Fibroblast of villous mesenchyme (primary cell): Measurements from ENCODE around the gene MUC4. TPM values are rescaled to one million over a fixed set of nuclear protein-coding genes. Genes with fewer than 3 reads are reported as not detected.
"Not testable (repeated sequence)": the region's sequence is repeated elsewhere in the genome, so short reads cannot be mapped to it uniquely, and the experiment has no call there.

Experiments
- DNase-seq: peaks from one replicate; pipeline ENCODE4 v3.0.0-alpha.2; 2010; ENCODE audit warnings: low read depth
- H3K4me3 ChIP-seq: 2 replicates; pipeline ENCODE4 v1.5.1; 2011; ENCODE audit warnings: low read depth, mild to moderate bottlenecking, low read length
- CTCF ChIP-seq: IDR thresholded peaks from 2 replicates; pipeline ENCODE4 v1.5.1; 2012; ENCODE audit warnings: low read depth, mild to moderate bottlenecking, low read length; ENCODE audit not compliant: insufficient read depth
- total RNA-seq: library from RNA; depleted of rRNA; stranded (reverse); fragments of >200 nt; gene quantifications from 2 replicates; pipeline ENCODE4 v1.2.3, GENCODE V29; 2012

The MUC4 gene
- total RNA-seq, 1 donor = not detected

GRCh38 chr3:195748661-195749060, 63.1 kb downstream of the MUC4 start:
- no peak for TF ChIP-seq CTCF
- no peak overlapping the region for H3K4me3 ChIP-seq
- DNase-seq = no peak

GRCh38 chr3:195746751-195747150, 65.0 kb downstream of the MUC4 start:
- no peak for TF ChIP-seq CTCF
- H3K4me3 ChIP-seq = no peak overlapping the region
- DNase-seq = no peak

GRCh38 chr3:195746346-195746745, 65.4 kb downstream of the MUC4 start:
- DNase-seq = no peak
- TF ChIP-seq CTCF = no peak
- H3K4me3 ChIP-seq = no peak overlapping the region

- no peak overlapping the region for H3K4me3 ChIP-seq
- TF ChIP-seq CTCF = no peak
- DNase-seq = no peak
These were observed 67.3 kb downstream of the MUC4 start for GRCh38 chr3:195744437-195744836.

- no peak overlapping the region for H3K4me3 ChIP-seq
- no peak for TF ChIP-seq CTCF
- DNase-seq = no peak
These were observed 72.1 kb downstream of the MUC4 start for GRCh38 chr3:195739561-195740111.

- no peak overlapping the region for H3K4me3 ChIP-seq
- DNase-seq = no peak
- no peak for TF ChIP-seq CTCF
These were observed 73.3 kb downstream of the MUC4 start for GRCh38 chr3:195738274-195739044.

GRCh38 chr3:195737782-195738181, 73.9 kb downstream of the MUC4 start:
- H3K4me3 ChIP-seq, DNase-seq: not testable (repeated sequence)
